K562 (cell line): ENCODE measurements around the gene COPE. TPM values are rescaled to one million over a fixed set of nuclear protein-coding genes. Genes with fewer than 3 reads are reported as not detected.

Experiments used
- CAMTA2 ChIP-seq: fragments of 250-450 bp; sonication (Bioruptor Pico); conservative IDR thresholded peaks from 2 replicates; pipeline ENCODE4 v1.5.1; 2022
- DEAF1 ChIP-seq: fragments of 450-650 bp; formaldehyde crosslinking; IDR thresholded peaks from 2 replicates; pipeline ENCODE4 v1.4.0; 2020; ENCODE audit warnings: mild to moderate bottlenecking, moderate library complexity
- FOS ChIP-seq: IDR thresholded peaks from 3 replicates; pipeline ENCODE4 v1.6.1; 2011; ENCODE audit not compliant: insufficient read length; ENCODE audit errors: extremely low read depth
- GATA2 ChIP-seq: sonication (generic); formaldehyde crosslinking; IDR thresholded peaks from 2 replicates; pipeline ENCODE4 v1.4.0; 2020; ENCODE audit warnings: mild to moderate bottlenecking, missing genetic modification reagents
- HCFC1 ChIP-seq: IDR thresholded peaks from 2 replicates; pipeline ENCODE4 v1.6.1; 2012; ENCODE audit warnings: low read depth, low read length, improper control_type of control experiment
- HDAC8 ChIP-seq: fragments of 450-650 bp; IDR thresholded peaks from 2 replicates; pipeline ENCODE4 v1.6.1; 2016; ENCODE audit warnings: mild to moderate bottlenecking, missing genetic modification characterization, moderate library complexity, missing compliant biosample characterization
- MAFF ChIP-seq: IDR thresholded peaks from 2 replicates; pipeline ENCODE4 v1.6.1; 2012; ENCODE audit warnings: low read length, improper control_type of control experiment
- NELFE ChIP-seq: IDR thresholded peaks from 2 replicates; pipeline ENCODE4 v1.6.1; 2011; ENCODE audit warnings: mild to moderate bottlenecking; ENCODE audit not compliant: insufficient read depth, insufficient read length
- PTBP1 ChIP-seq: fragments of 200-400 bp; formaldehyde crosslinking; IDR thresholded peaks from 2 replicates; pipeline ENCODE4 v1.6.1; 2017; ENCODE audit warnings: low read depth, low read length
- TSC22D4 ChIP-seq: fragments of 450-650 bp; IDR thresholded peaks from 2 replicates; pipeline ENCODE4 v1.6.1; 2016; ENCODE audit warnings: missing genetic modification characterization, missing biosample characterization, control low read depth
- ZNF512 ChIP-seq: IDR thresholded peaks from 2 replicates; pipeline ENCODE4 v1.6.1; 2016; ENCODE audit warnings: missing genetic modification characterization, missing compliant biosample characterization
- polyA plus RNA-seq, 8 experiments: library from polyadenylated mRNA; depleted of rRNA in 4 of 8; stranded (reverse) in 5 of 8; unstranded in 3 of 8; fragments of >200 nt; fragmentation: Nextera tagmentation in 2 of 8; fragmentation: Illumina TruSeq in 1 of 8; extraction: Ambion mirVana in 2 of 8; extraction: Trizol in 1 of 8; gene quantifications; 2 replicates each; pipeline versions ENCODE4 v1.2.1 to v1.2.3, GENCODE V29; 2011 to 2014; ENCODE audit warnings: inconsistent platforms in 1 of 8, missing spikeins in 1 of 8
- total RNA-seq, 7 experiments: library from RNA; depleted of rRNA in 6 of 7; stranded (reverse); fragments of >200 nt in 6 of 7; fragmentation: Illumina TruSeq in 2 of 7; extraction: Trizol in 2 of 7; gene quantifications; 2 replicates each; pipeline versions ENCODE4 v1.2.1 to v1.2.3, GENCODE V29; 2011 to 2021; ENCODE audit warnings: low replicate concordance in 1 of 7
- TF ChIP-seq, protein P1 (sequence below): IDR thresholded peaks from 2 replicates; pipeline ENCODE4 v1.6.1; 2011; ENCODE audit warnings: borderline replicate concordance, low read depth, mild to moderate bottlenecking, moderate library complexity, low read length; ENCODE audit not compliant: insufficient read depth, poor library complexity, severe bottlenecking
- TF ChIP-seq, protein P2 (sequence below): sonication (generic); formaldehyde crosslinking; IDR thresholded peaks from 2 replicates; pipeline ENCODE4 v1.8.0; 2023; ENCODE audit warnings: mild to moderate bottlenecking, missing genetic modification reagents
- TF ChIP-seq, protein P3 (sequence below): sonication (generic); formaldehyde crosslinking; IDR thresholded peaks from 2 replicates; pipeline ENCODE4 v1.8.0; 2022; ENCODE audit warnings: missing genetic modification reagents, mild to moderate bottlenecking, borderline replicate concordance
- TF ChIP-seq, protein P4 (sequence below): fragments of 250-450 bp; sonication (Bioruptor Pico); IDR thresholded peaks from 2 replicates; pipeline ENCODE4 v1.9.0; 2021; ENCODE audit warnings: mild to moderate bottlenecking

Gene COPE
- total and polyA plus RNA-seq, 9 of the 15 experiments (the other 6 are each of a cell fraction or from before 2014, with no cell fraction given), result 5.8 to 273 (median 147) TPM

- TF ChIP-seq, protein P1, sequence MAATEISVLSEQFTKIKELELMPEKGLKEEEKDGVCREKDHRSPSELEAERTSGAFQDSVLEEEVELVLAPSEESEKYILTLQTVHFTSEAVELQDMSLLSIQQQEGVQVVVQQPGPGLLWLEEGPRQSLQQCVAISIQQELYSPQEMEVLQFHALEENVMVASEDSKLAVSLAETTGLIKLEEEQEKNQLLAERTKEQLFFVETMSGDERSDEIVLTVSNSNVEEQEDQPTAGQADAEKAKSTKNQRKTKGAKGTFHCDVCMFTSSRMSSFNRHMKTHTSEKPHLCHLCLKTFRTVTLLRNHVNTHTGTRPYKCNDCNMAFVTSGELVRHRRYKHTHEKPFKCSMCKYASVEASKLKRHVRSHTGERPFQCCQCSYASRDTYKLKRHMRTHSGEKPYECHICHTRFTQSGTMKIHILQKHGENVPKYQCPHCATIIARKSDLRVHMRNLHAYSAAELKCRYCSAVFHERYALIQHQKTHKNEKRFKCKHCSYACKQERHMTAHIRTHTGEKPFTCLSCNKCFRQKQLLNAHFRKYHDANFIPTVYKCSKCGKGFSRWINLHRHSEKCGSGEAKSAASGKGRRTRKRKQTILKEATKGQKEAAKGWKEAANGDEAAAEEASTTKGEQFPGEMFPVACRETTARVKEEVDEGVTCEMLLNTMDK, result no peak
- TF ChIP-seq GATA2 (CRISPR knock-in tag) (no peak), NELFE (no peak), HCFC1 (peak; percentile 98), HDAC8 (tag) (no peak), FOS (peak; percentile 89), ZNF512 (tag) (no peak), MAFF (no peak), PTBP1 (no peak), DEAF1 (no peak), TSC22D4 (tag) (no peak), CAMTA2 (CRISPR knock-in tag) (no peak)
- TF ChIP-seq, protein P2, sequence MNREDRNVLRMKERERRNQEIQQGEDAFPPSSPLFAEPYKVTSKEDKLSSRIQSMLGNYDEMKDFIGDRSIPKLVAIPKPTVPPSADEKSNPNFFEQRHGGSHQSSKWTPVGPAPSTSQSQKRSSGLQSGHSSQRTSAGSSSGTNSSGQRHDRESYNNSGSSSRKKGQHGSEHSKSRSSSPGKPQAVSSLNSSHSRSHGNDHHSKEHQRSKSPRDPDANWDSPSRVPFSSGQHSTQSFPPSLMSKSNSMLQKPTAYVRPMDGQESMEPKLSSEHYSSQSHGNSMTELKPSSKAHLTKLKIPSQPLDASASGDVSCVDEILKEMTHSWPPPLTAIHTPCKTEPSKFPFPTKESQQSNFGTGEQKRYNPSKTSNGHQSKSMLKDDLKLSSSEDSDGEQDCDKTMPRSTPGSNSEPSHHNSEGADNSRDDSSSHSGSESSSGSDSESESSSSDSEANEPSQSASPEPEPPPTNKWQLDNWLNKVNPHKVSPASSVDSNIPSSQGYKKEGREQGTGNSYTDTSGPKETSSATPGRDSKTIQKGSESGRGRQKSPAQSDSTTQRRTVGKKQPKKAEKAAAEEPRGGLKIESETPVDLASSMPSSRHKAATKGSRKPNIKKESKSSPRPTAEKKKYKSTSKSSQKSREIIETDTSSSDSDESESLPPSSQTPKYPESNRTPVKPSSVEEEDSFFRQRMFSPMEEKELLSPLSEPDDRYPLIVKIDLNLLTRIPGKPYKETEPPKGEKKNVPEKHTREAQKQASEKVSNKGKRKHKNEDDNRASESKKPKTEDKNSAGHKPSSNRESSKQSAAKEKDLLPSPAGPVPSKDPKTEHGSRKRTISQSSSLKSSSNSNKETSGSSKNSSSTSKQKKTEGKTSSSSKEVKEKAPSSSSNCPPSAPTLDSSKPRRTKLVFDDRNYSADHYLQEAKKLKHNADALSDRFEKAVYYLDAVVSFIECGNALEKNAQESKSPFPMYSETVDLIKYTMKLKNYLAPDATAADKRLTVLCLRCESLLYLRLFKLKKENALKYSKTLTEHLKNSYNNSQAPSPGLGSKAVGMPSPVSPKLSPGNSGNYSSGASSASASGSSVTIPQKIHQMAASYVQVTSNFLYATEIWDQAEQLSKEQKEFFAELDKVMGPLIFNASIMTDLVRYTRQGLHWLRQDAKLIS (CRISPR knock-in tag), result 0 out of 2 replicates have a peak, but pooled peaks have one; percentile 70
- TF ChIP-seq, protein P3, sequence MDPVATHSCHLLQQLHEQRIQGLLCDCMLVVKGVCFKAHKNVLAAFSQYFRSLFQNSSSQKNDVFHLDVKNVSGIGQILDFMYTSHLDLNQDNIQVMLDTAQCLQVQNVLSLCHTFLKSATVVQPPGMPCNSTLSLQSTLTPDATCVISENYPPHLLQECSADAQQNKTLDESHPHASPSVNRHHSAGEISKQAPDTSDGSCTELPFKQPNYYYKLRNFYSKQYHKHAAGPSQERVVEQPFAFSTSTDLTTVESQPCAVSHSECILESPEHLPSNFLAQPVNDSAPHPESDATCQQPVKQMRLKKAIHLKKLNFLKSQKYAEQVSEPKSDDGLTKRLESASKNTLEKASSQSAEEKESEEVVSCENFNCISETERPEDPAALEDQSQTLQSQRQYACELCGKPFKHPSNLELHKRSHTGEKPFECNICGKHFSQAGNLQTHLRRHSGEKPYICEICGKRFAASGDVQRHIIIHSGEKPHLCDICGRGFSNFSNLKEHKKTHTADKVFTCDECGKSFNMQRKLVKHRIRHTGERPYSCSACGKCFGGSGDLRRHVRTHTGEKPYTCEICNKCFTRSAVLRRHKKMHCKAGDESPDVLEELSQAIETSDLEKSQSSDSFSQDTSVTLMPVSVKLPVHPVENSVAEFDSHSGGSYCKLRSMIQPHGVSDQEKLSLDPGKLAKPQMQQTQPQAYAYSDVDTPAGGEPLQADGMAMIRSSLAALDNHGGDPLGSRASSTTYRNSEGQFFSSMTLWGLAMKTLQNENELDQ (CRISPR knock-in tag), result no peak
- TF ChIP-seq, protein P4, sequence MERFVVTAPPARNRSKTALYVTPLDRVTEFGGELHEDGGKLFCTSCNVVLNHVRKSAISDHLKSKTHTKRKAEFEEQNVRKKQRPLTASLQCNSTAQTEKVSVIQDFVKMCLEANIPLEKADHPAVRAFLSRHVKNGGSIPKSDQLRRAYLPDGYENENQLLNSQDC (CRISPR knock-in tag), result no peak
These were observed at the start of gene COPE, which contains the start of gene DDX49 (continued) for GRCh38 chr19:18919086-18919899.
